Parathyroid adenoma (tissue), 2 donors: ENCODE data around the gene ULK4.

ENCODE experiments used
- H2AFZ ChIP-seq: fragments of 300-600 bp; sonication (generic); one replicate; pipeline ENCODE4 v1.7.0; 2017; ENCODE audit warnings: antibody characterized with exemption, mild to moderate bottlenecking
- H3K27ac ChIP-seq: fragments of 300-600 bp; sonication (generic); one replicate; pipeline ENCODE4 v1.7.0; 2017
- H3K27me3 ChIP-seq: fragments of 300-600 bp; sonication (generic); one replicate; pipeline ENCODE4 v1.7.0; 2017; ENCODE audit warnings: low read length; ENCODE audit not compliant: control insufficient read depth, insufficient read depth
- H3K36me3 ChIP-seq: fragments of 300-600 bp; sonication (generic); one replicate; pipeline ENCODE4 v1.7.0; 2017; ENCODE audit warnings: low read length; ENCODE audit not compliant: control insufficient read depth, insufficient read depth
- H3K4me1 ChIP-seq: fragments of 300-600 bp; sonication (generic); one replicate; pipeline ENCODE4 v1.7.0; 2017; ENCODE audit warnings: control low read depth
- H3K4me2 ChIP-seq: fragments of 300-600 bp; sonication (generic); one replicate; pipeline ENCODE4 v1.7.0; 2017; ENCODE audit warnings: low read length
- H3K4me3 ChIP-seq: fragments of 300-600 bp; sonication (generic); one replicate; pipeline ENCODE4 v1.7.0; 2017; ENCODE audit warnings: low read depth, low read length
- H3K79me2 ChIP-seq: fragments of 300-600 bp; sonication (generic); one replicate; pipeline ENCODE4 v1.7.0; 2017; ENCODE audit warnings: control low read depth
- H3K9ac ChIP-seq: fragments of 300-600 bp; sonication (generic); one replicate; pipeline ENCODE4 v1.7.0; 2017; ENCODE audit warnings: mild to moderate bottlenecking
- H3K9me3 ChIP-seq: fragments of 300-600 bp; sonication (generic); one replicate; pipeline ENCODE4 v1.7.0; 2017; ENCODE audit warnings: low read length; ENCODE audit not compliant: control insufficient read depth
- CTCF ChIP-seq: fragments of 300-600 bp; sonication (generic); IDR thresholded peaks from one replicate; pipeline ENCODE4 v1.7.0; 2017; ENCODE audit warnings: antibody characterized with exemption, mild to moderate bottlenecking
- donor health status: primary hyperparathyroidism.

Gene ULK4

GRCh38 chr3:41356775-41357174, 605.1 kb downstream of the ULK4 start:
- no peak for TF ChIP-seq CTCF
- Histone ChIP-seq H3K9me3 (no peaks in the 10 kb centered on the region), H3K79me2 (peaks cover 3% of the 10 kb centered on the region)

GRCh38 chr3:41352510-41352909, 609.4 kb downstream of the ULK4 start:
- Histone ChIP-seq H3K9me3 (no peaks in the 10 kb centered on the region), H3K4me2 (no peak overlapping the region), H3K4me1 (peaks cover 3% of the 10 kb centered on the region), H3K36me3 (no peaks in the 10 kb centered on the region), H3K27me3 (no peaks in the 10 kb centered on the region), H3K4me3 (no peak overlapping the region), H3K9ac (no peak overlapping the region), H3K79me2 (no peaks in the 10 kb centered on the region), H3K27ac (no peak overlapping the region), H2AFZ (peak overlapping the region; percentile 28)
- no peak for TF ChIP-seq CTCF

More at GRCh38 chr3:41356775-41357174, 605.1 kb downstream of the ULK4 start:
- Histone ChIP-seq H2AFZ (no peak overlapping the region), H3K4me1 (peaks cover 4% of the 10 kb centered on the region), H3K27me3 (no peaks in the 10 kb centered on the region), H3K36me3 (no peaks in the 10 kb centered on the region), H3K9ac (no peak overlapping the region), H3K27ac (no peak overlapping the region), H3K4me2 (no peak overlapping the region), H3K4me3 (no peak overlapping the region)

- H3K4me2 ChIP-seq = no peak overlapping the region
- no peak overlapping the region for H3K27ac ChIP-seq
- no peak overlapping the region for H3K4me3 ChIP-seq
- no peak overlapping the region for H3K9ac ChIP-seq
- no peak for TF ChIP-seq CTCF
- no peaks in the 10 kb centered on the region for H3K27me3 ChIP-seq
- peaks cover 3% of the 10 kb centered on the region for H3K4me1 ChIP-seq
- H3K9me3 ChIP-seq = no peaks in the 10 kb centered on the region
- H3K36me3 ChIP-seq = no peaks in the 10 kb centered on the region
- H2AFZ ChIP-seq = no peak overlapping the region
- H3K79me2 ChIP-seq = no peaks in the 10 kb centered on the region
Observed at GRCh38 chr3:41350441-41350840, 611.5 kb downstream of the ULK4 start.

GRCh38 chr3:41348401-41348800, 613.5 kb downstream of the ULK4 start:
- Histone ChIP-seq H3K4me1 (no peaks in the 10 kb centered on the region), H3K9me3 (no peaks in the 10 kb centered on the region), H3K79me2 (peaks cover 3% of the 10 kb centered on the region), H3K27me3 (no peaks in the 10 kb centered on the region), H3K4me3 (no peak overlapping the region), H3K36me3 (no peaks in the 10 kb centered on the region), H3K4me2 (no peak overlapping the region), H3K9ac (no peak overlapping the region), H3K27ac (no peak overlapping the region), H2AFZ (no peak overlapping the region)
- no peak for TF ChIP-seq CTCF

- Histone ChIP-seq H3K4me2 (no peak overlapping the region), H3K79me2 (peaks cover 3% of the 10 kb centered on the region), H3K27me3 (no peaks in the 10 kb centered on the region), H3K4me1 (no peaks in the 10 kb centered on the region), H3K27ac (no peak overlapping the region), H3K9ac (no peak overlapping the region), H3K9me3 (no peaks in the 10 kb centered on the region), H3K36me3 (no peaks in the 10 kb centered on the region), H3K4me3 (no peak overlapping the region), H2AFZ (no peak overlapping the region)
- no peak for TF ChIP-seq CTCF
Observed at GRCh38 chr3:41346698-41347270, 615.1 kb downstream of the ULK4 start.
